BE2C (cell line): ENCODE data around the gene FGF14.

Experiments
- DNase-seq: peaks from one replicate; pipeline ENCODE4 v3.0.0-alpha.2; 2020
- H3K27me3 ChIP-seq: fragments of 250-450 bp; sonication (Bioruptor Pico); 2 replicates; pipeline ENCODE4 v1.5.1; 2020; ENCODE audit warnings: mild to moderate bottlenecking
- H3K36me3 ChIP-seq: fragments of 250-450 bp; sonication (Bioruptor Pico); 2 replicates; pipeline ENCODE4 v1.5.1; 2020; ENCODE audit warnings: mild to moderate bottlenecking
- H3K4me1 ChIP-seq: fragments of 250-450 bp; sonication (Bioruptor Pico); 2 replicates; pipeline ENCODE4 v1.5.1; 2020
- H3K4me3 ChIP-seq: 2 replicates; pipeline ENCODE4 v1.5.1; 2011; ENCODE audit warnings: low read depth, low read length
- H3K9me3 ChIP-seq: fragments of 250-450 bp; sonication (Bioruptor Pico); 2 replicates; pipeline ENCODE4 v1.5.1; 2020
- TF ChIP-seq, protein P1 (sequence below): IDR thresholded peaks from 2 replicates; pipeline ENCODE4 v1.5.1; 2012; ENCODE audit warnings: mild to moderate bottlenecking, low read depth, low read length

The FGF14 gene

DNA sequence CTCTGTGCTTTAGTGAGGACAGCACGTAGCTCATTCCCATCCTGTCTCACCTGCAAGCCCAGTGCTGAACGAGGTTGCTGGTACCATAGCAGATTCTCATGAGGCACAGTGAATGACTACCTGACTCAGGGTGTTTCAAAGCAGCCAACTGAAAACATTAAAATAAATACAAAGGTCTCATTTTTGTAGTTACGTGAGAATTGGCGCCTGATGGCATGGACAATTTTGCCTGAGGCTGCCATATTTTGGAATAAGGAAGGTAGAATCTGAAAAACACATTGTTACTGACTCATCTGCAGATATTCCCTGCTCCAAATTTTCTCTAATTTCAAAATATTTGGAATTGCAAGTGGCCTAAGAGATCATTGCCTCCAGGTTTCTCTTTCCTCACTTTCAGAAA lies 429.7 kb downstream of the FGF14 start:
- no peaks in the 10 kb centered on the region for H3K36me3 ChIP-seq
- TF ChIP-seq, protein P1, sequence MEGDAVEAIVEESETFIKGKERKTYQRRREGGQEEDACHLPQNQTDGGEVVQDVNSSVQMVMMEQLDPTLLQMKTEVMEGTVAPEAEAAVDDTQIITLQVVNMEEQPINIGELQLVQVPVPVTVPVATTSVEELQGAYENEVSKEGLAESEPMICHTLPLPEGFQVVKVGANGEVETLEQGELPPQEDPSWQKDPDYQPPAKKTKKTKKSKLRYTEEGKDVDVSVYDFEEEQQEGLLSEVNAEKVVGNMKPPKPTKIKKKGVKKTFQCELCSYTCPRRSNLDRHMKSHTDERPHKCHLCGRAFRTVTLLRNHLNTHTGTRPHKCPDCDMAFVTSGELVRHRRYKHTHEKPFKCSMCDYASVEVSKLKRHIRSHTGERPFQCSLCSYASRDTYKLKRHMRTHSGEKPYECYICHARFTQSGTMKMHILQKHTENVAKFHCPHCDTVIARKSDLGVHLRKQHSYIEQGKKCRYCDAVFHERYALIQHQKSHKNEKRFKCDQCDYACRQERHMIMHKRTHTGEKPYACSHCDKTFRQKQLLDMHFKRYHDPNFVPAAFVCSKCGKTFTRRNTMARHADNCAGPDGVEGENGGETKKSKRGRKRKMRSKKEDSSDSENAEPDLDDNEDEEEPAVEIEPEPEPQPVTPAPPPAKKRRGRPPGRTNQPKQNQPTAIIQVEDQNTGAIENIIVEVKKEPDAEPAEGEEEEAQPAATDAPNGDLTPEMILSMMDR: no peak
- no peak for DNase-seq
- H3K4me3 ChIP-seq: no peak overlapping the region
- H3K9me3 ChIP-seq: no peaks in the 10 kb centered on the region
- no peaks in the 10 kb centered on the region for H3K27me3 ChIP-seq
- H3K4me1 ChIP-seq: peaks cover 6% of the 10 kb centered on the region

GRCh38 chr13:101970341-101970740 lies 431.5 kb downstream of the FGF14 start:
- no peak for DNase-seq
- H3K9me3 ChIP-seq: no peaks in the 10 kb centered on the region
- H3K4me1 ChIP-seq: no peaks in the 10 kb centered on the region
- no peak overlapping the region for H3K4me3 ChIP-seq
- TF ChIP-seq, protein P1: no peak
- no peaks in the 10 kb centered on the region for H3K36me3 ChIP-seq
- no peaks in the 10 kb centered on the region for H3K27me3 ChIP-seq

DNA sequence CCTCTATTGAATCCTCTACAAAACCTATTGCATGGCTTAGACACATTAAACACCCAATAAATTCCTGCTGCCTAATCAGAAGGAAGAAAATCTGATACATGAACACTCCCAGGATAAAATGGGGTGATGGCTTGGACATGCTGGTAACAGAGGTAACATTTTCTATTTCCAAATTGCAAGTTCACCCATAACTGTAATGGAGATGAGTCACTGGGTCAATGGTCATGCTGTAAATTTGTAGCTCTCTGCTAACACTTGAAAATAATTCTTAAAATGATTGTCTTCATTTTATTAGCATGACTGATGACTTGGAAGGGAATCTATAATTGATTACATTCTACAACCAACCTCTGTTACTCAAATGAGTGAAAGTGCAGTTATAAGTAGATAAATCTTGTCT lies 434.1 kb downstream of the FGF14 start:
- Histone ChIP-seq H3K4me1 (no peaks in the 10 kb centered on the region), H3K27me3 (no peaks in the 10 kb centered on the region), H3K36me3 (no peaks in the 10 kb centered on the region), H3K9me3 (no peaks in the 10 kb centered on the region), H3K4me3 (no peak overlapping the region)
- TF ChIP-seq, protein P1: no peak
- DNase-seq: no peak

GRCh38 chr13:101967216-101967615 lies 434.6 kb downstream of the FGF14 start:
- Histone ChIP-seq H3K4me3 (no peak overlapping the region), H3K4me1 (no peaks in the 10 kb centered on the region), H3K27me3 (no peaks in the 10 kb centered on the region), H3K9me3 (no peaks in the 10 kb centered on the region), H3K36me3 (no peaks in the 10 kb centered on the region)
- TF ChIP-seq, protein P1: no peak
- DNase-seq: no peak

DNA sequence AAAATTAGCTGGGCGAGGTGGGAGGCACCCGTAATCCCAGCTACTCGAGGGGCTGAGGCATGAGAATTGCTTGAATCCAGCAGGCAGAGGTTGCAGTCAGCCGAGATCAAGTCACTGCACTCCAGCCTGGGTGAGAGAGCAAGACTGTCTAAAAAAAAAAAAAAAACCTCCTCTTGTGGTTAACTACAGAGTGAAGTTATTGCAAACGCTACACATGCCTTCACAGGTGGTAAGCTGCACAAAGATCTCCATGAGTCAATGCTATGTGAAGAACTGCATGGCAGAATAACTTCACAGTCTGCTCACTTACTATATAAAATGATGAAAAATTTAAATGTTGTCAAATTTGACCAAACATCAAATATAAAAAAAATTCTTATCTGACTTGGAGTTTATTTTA lies 436.8 kb downstream of the FGF14 start:
- no peak for DNase-seq
- Histone ChIP-seq H3K9me3 (no peaks in the 10 kb centered on the region), H3K4me3 (no peak overlapping the region), H3K27me3 (no peaks in the 10 kb centered on the region), H3K4me1 (no peaks in the 10 kb centered on the region), H3K36me3 (no peaks in the 10 kb centered on the region)
- TF ChIP-seq, protein P1: no peak

DNA sequence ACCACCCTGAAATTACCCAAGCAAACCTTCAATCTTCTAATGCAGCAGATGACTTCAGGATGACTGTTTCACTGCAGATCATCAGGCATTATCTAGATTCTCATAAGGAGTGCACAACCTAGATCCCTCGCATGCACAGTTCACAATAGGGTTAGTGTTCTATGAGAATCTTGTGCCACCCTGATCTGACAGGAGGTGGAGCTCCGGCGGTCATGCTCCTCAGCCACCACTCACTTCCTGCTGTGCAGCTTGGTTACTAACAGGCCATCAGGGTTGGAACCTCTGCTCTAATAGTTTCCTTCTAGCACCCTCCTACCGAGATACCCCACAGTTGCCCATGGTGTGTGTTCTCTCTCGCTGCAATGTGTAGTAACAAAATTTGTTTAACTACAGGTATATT lies 442.8 kb downstream of the FGF14 start:
- Histone ChIP-seq H3K9me3 (no peaks in the 10 kb centered on the region), H3K36me3 (no peaks in the 10 kb centered on the region), H3K4me1 (no peaks in the 10 kb centered on the region), H3K4me3 (no peak overlapping the region), H3K27me3 (no peaks in the 10 kb centered on the region)
- DNase-seq: no peak
- TF ChIP-seq, protein P1: no peak
